ENCODE results near the gene SRR. TPM values are rescaled to one million over a fixed set of nuclear protein-coding genes. Genes with fewer than 3 reads are reported as not detected.

The SRR gene
- total RNA-seq, 1 experiment from 2014 or later, result 13.3 TPM

DNA sequence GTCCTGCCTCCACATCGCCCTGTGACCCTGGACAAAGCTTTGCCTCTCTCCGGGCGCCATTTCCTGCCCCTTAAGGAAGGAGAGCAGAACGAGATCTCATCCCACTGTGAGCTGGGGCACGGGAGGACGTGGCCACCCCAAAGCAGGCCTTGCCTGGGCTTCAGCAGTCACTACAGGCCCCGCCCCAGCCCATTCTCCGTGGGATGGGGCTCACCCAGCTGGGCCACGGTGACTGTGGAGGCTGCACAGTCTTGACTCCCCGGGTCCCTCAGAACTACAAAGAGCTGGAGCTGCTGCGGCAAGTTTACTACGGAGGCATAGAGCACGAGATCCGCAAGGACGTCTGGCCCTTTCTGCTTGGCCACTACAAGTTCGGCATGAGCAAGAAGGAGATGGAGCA is 68.9 kb downstream of the SRR start:
- H2AFZ ChIP-seq (ENCODE audit: low read length), result no peak overlapping the region
- H3K4me3 ChIP-seq (ENCODE audit: low read length), result no peak overlapping the region
- H3K4me1 ChIP-seq (ENCODE audit: low read length), result no peaks in the 10 kb centered on the region
- H3K27ac ChIP-seq (ENCODE audit: low read length), result no peak overlapping the region
- no peaks in the 10 kb centered on the region for H3K79me2 ChIP-seq (ENCODE audit: low read length)
- no peaks in the 10 kb centered on the region for H3K9me3 ChIP-seq (ENCODE audit: low read length)
- no peaks in the 10 kb centered on the region for H4K20me1 ChIP-seq (ENCODE audit: insufficient read depth, low read depth, low read length)
- H3K9me2 ChIP-seq (replicated peaks; ENCODE audit: insufficient read depth, low read length), result no peaks in the 10 kb centered on the region
- DNase-seq, result no peak
- no peaks in the 10 kb centered on the region; the same call in 1 of the 2 replicates for H3K36me3 ChIP-seq (ENCODE audit: insufficient read depth, low read length)
- H3K27me3 ChIP-seq (ENCODE audit: low read length), result no peaks in the 10 kb centered on the region
- no peak overlapping the region for H3K4me2 ChIP-seq (ENCODE audit: low read depth, low read length, poor library complexity, severe bottlenecking)
- no peak overlapping the region for H3K9ac ChIP-seq (ENCODE audit: low read length)

DNA sequence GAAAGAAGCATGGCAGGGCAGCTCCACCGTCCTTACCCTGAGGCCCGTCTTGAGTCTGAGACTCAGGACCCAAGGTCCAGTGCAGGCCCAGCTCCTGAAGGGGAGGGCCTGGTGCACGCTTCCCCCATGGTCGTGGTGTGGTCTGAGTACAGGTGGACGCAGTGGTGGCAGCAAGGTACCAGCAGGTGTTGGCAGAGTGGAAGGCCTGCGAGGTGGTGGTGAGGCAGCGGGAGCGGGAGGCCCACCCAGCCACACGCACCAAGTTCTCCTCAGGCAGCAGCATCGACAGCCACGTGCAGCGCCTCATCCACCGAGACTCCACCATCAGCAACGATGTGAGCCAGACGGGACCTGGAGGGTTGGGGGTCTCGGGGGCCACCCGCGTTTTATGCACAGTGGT is 69.4 kb downstream of the SRR start:
- H3K4me3 ChIP-seq (ENCODE audit: low read length), result no peak overlapping the region
- no peaks in the 10 kb centered on the region for H3K4me1 ChIP-seq (ENCODE audit: low read length)
- no peak overlapping the region for H3K9ac ChIP-seq (ENCODE audit: low read length)
- no peak overlapping the region for H3K27ac ChIP-seq (ENCODE audit: low read length)
- no peaks in the 10 kb centered on the region for H3K9me3 ChIP-seq (ENCODE audit: low read length)
- no peak overlapping the region for H2AFZ ChIP-seq (ENCODE audit: low read length)
- H4K20me1 ChIP-seq (ENCODE audit: insufficient read depth, low read depth, low read length), result no peaks in the 10 kb centered on the region
- no peaks in the 10 kb centered on the region for H3K27me3 ChIP-seq (ENCODE audit: low read length)
- H3K36me3 ChIP-seq (ENCODE audit: insufficient read depth, low read length), result no peaks in the 10 kb centered on the region; the same call in 1 of the 2 replicates
- H3K4me2 ChIP-seq (ENCODE audit: low read depth, low read length, poor library complexity, severe bottlenecking), result no peak overlapping the region
- no peaks in the 10 kb centered on the region for H3K9me2 ChIP-seq (replicated peaks; ENCODE audit: insufficient read depth, low read length)
- H3K79me2 ChIP-seq (ENCODE audit: low read length), result no peaks in the 10 kb centered on the region
- no peak for DNase-seq

Small RNA genes lying within 50 kb of the gene (small RNA-seq; reads per million reads assigned to genes)
- not detected for gene AC006435.3
- gene SNORD91A, result 1,323 reads per million, percentile 100 among the genes with 10 or more reads in this experiment
- 171 reads per million, percentile 99 among the genes with 10 or more reads in this experiment for gene SNORD91B

Other genes with a start within 250 kb of the SRR start
- 3.2 and 13.9 TPM in 2 replicates for gene HIC1, start 248.8 kb upstream of the SRR start, total RNA-seq (2014; rRNA removed; shearing (Covaris generic); ENCODE audit: low replicate concordance)
- gene SMG6, start 165 bp upstream of the SRR start, total RNA-seq (2014; rRNA removed; shearing (Covaris generic); ENCODE audit: low replicate concordance), result 10.2 and 12.0 TPM in 2 replicates
- 42.1 and 65.2 TPM in 2 replicates for gene TSR1, start 32.5 kb downstream of the SRR start, total RNA-seq (2014; rRNA removed; shearing (Covaris generic); ENCODE audit: low replicate concordance)
- gene SGSM2, start 33.6 kb downstream of the SRR start, total RNA-seq (2014; rRNA removed; shearing (Covaris generic); ENCODE audit: low replicate concordance), result 64.0 and 71.9 TPM in 2 replicates
- gene MNT, start 97.1 kb downstream of the SRR start, total RNA-seq (2014; rRNA removed; shearing (Covaris generic); ENCODE audit: low replicate concordance), result 6.3 and 18.8 TPM in 2 replicates
- gene METTL16, start 207.9 kb downstream of the SRR start, total RNA-seq (2014; rRNA removed; shearing (Covaris generic); ENCODE audit: low replicate concordance), result 18.3 and 22.9 TPM in 2 replicates